CD4-positive, alpha-beta T cell treated with Interleukin-17A for 4 hours (primary cell): Measurements from ENCODE around the gene FAM174B.

Source experiments
- DNase-seq: peaks from one replicate; pipeline ENCODE4 v3.0.0-alpha.2; 2020; ENCODE audit warnings: mixed read lengths

The FAM174B gene

DNA sequence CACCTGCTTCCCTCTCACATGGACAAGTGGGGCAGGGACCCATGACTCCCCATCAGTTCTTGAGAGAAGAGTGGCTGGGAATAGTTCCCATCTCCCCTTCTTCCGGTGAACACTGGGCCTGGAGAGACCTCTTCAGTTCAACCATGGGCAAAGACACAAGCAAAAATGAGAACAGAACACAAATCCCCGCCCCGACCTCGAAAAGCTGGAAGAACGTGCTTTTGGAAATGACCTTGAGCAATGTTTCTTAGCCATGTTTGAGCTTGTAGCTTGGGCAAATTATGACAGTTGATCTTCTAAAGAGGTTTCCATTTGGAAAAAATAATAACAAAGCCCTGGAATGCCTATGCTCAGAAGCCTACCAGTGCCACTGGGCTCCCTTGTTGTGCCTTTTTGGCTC is 59.0 kb downstream of the FAM174B start:
- no peak for DNase-seq

DNA sequence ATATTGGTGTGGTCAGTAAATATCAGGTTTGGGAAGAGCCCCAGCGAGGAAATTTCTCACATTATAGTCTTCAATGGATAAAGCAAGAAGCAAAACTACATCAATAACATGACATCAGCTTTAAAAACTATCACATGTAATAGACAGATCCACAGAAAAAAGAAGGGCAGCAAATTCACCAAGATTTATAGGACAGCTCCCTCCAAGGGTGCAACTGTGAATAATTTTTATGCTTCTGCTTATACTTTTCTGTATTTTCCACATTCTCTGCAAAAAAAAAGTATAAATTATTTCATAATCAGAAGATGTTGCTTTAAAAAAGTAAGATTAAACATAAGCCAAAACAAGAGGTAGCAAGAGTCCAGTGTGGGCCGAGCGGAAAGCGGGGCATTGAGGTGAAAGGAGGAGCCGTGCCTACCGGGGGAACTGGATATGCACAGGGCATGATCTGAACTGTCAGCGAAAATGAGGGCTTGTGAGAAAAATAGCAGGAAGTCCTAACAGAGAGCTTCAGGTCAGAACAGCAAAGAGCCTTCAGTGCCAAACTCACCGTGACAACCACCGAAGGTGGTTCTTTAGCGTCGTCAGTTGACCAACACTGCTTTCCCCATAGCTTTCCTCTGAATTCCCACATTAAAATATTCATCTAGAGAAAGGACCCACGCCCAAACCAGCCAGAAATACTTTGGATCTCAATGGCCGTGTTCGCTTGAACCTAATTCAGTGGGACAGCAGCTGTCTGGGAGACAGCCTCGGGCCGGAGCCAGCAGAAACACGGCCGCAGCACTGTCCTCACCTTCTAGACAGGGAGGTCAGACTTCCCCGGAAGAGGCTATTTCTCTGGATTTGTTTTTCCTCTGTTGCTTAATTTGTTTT is 59.8 kb downstream of the FAM174B start:
- DNase-seq = no peak

DNA sequence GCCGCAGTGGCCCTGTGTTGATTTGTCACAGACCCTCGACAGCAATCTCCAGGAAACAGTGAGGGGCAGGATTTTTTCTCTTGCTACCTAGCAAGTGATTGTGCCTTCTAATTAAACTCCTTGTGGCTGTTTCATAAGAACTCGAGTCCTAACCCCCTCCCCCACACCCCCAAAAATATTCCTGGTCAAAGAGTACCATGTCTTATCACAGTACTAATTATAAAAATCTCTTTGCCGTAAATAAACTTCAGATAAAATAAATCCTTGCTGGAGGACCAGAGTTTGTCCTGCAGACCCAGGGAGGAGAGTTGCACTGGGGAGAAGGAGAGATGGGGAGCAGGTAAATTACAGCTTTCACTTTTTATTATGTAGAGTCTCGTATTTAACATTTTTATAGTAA is 64.3 kb downstream of the FAM174B start:
- DNase-seq = no peak

DNA sequence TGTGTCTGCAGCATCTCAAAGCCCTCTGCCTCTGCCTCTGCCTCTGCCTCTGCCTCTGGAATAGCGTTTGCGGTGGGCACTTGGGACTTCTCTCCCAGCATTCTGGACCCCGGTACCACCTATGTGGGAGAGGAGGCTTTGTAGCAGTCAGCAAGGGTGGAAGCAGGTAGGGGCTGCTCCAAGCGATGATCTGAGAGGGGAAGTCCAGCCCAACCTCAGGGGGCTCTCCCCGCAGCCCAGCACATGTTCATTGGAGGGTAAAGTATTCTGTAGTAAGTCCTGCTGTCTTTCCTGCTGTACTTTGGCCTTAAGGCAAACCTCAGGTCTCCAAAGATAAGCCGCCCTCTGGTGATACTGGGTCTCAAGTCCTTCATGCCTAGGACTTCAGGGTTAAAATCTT is 68.6 kb downstream of the FAM174B start:
- DNase-seq = no peak

DNA sequence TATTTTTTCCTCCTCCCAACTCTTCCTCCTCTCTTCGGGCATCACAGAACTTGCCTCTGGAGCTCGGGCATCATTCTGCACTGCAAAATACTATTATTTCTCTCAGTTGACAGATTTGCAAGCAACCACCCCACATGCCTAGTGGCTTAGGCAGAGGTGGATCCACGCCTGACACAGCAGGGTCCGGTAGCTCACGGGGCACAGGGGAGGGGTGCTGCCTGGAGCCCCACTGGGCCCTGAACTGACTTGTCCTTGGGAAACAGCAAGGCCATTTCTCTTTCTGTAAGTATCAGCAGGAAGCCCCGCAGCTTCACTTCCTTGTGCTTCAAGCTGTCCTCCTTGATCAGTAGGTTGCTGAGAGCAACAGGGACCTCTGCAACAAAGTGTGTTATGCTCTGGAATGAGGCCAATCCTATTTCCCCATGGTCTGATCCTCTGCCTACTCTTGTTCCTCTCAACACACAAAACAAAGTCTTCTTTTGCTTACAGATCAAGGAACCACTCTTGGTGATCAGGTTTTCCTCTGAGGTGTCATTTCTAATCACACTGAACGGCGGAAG is 69.1 kb downstream of the FAM174B start:
- DNase-seq = no peak

DNA sequence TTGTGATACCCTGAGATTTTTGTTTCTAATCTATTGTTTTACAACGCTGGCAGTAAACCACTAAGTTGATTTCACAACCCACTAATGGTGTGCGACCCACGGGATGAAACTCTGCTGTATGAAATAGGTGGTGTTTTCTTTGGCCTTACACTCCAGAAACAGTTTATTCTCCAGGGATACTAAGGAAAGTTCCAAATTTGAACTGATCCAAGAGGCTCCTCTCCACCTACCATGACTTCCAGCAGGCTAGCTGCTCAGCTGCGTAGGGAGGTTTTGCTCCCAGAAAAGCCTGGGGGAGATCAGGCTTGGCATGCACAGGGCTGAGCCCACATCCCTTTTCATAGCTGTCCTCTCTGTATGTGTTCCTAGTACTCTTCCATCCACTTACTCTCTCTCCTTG is 71.5 kb downstream of the FAM174B start:
- no peak for DNase-seq

DNA sequence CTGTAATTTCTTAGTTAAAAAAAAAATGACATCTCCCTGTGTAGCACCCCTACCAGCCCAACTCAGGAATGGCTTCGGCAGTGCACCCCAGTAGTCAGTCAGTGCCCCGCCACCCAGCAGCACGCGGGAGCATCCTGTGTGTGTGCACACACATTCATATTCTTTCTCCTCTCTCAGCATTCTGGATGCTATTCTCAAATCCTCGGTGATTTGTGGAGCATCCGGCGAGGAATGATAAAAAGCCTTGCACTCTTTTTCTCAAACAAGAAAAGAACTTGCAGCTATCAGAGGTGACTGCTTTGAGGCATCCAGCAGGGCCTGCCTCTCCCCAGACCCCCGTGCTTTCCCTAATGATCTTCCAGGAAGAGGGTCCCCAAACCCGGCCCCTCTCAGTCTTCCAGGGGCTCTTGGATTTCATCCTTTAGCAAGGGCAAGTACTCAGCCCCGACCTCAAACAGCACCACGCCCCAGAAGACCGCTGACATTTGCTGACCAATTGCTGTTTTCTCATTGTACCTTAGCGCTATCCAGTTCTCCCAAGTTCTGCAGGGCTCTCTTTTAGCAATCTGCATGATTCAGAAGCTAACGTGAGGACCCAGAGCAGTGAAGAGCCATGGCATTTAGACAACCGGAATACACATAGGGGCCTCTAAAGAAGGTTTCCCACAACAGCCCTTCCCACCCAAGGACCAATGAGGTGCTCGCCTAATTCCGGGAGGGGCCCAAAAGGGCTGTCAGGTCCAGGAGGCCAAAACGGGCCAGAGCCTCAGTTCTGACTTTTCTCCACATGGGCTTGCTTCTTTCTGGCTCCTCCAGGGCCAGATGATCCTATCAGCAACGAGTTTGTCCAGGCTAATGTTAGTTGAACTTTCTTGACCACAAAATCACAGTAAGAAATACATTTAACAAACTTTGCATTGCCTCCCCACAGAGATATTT is 72.2 kb downstream of the FAM174B start:
- DNase-seq = no peak

DNA sequence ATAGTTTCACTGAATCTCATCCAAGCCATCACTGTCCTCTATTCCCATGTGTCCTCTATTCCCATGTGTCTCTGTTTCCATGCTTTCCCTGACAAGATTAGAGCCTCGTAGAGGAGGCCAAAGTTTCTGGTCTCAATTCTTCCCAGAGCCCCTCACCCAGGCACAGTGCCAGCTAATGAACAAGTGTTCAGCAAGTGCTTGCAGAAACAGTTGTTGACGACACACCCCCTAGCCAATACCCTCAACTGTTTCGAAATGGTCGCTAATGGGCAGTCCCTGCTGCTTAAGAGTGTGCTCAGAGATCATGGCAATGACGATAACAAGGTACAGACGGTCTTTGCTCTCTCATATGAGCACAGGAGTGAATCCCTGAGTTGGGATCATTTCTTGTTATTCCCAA is 73.4 kb downstream of the FAM174B start:
- DNase-seq = no peak

DNA sequence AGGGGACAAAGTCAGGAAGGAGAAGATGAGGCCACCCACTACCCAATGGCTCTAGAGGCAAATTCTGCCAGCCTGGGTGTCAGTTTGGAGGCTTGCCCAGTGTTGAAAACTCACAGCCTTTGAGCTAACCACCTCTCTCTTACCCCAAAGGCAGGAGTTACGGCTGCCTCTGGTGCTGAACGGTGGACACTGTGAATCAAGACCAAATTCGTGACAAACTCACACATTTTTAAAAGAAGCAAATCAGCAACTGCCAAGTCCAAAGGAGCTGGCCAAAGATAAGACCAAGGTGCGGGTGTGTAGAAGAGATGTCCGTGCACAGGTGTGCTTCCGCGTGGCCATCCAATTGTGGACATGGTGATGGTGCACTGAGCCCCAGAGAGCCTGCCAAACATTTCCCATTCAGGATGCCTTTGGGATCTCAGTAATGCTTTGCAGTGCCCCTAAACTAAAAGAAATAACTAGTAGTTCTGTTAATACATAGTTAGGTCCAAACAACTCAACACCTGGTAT is 74.6 kb downstream of the FAM174B start:
- DNase-seq = no peak

DNA sequence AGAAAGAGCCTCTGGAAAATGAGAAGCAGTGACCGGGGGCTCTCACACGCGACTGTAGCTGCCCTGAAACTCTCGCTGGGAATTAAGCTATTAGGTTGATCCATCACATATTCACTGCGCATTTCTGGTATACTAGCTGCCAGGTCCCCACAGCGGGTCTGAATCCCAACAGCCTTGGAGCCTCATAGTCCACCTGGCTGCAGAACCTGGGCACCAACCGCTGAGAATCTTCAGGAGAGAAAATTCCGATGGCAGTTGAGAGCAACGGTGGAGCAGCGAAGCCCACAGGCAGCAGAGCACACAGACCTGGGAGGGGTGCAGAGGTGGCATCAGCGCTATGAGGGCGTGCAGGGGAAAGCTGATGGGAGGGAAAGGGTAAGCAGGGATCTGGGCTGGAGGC is 75.1 kb downstream of the FAM174B start:
- no peak for DNase-seq

DNA sequence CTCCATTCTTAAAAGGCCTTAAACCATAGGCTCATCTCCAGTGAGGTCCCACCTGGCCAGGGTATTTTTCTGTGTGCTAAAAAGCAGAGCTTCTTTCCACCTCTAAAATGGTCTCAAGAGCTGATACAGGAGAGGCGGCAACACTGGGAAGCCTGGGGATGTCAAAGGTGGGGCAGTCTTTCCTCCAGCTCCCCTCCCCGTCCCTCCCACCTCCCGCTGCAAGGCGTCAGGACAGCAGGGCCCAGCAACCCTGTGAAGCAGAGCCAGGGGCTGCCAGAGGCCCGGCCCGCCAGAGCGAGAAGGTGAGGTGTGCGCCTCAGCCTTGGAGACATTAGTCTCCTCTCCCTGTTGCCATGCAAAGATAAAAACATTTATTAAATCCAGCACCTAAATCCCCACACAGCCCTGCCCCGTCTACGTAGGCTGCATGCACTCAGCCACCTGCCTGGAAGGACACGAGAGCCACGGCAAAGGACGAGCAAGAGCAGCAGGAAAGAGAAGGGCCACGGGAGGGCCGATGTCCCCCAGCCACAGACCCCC is 75.6 kb downstream of the FAM174B start:
- no peak for DNase-seq

DNA sequence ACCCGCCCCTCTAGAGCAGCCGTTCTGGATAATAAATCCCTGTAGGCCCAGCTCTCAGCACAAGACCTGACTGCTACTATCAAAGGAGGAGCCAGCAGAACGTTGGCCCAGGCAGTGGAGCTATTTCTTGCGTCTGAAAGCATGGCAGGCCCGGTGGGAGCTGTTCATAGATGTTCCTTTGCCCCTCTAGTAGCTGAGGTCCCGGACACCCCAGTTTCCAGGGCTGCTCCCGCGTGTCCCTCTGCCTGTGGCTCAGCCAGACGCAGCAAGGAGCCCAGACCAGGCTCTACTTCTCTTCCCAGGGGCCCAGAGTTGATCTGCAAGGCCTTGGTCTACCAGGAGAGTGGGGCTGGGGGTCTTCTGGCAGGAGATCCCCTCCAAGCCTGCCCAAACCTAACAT is 76.1 kb downstream of the FAM174B start:
- no peak for DNase-seq

DNA sequence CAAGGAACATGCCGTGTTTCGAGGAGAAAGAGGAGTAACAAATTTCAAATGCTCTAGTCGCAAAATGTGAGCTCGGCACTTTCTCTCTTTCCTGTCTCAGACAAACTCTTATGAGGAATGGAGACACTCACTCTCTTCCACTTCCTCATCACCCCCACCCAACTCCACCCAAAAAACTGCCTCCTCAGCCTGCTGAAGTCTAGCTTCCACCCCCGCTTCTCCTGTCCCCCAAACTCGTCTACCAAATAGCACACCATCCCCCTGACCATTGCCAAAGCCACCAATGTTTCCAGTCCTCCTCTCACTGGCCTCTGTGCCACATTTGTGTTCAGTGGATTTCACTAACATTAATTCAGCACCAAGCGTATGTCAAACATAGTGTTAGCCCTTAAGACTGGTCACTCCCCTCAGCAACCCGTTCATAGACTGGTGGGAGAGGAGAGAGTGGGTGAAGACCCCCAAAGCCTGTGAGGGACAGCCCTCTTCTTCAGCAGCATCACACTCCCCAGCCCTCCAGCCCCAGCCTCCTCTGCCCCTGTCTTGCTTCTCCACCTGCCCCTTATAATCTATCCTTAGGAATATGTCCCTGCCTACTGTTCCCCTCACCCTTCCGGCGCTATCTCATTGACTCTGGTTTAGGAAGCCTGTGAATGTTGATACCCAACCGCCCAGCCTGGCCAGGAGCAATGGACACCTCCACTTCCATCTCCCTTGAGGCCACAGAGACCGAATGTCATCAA is 77.3 kb downstream of the FAM174B start:
- no peak for DNase-seq

DNA sequence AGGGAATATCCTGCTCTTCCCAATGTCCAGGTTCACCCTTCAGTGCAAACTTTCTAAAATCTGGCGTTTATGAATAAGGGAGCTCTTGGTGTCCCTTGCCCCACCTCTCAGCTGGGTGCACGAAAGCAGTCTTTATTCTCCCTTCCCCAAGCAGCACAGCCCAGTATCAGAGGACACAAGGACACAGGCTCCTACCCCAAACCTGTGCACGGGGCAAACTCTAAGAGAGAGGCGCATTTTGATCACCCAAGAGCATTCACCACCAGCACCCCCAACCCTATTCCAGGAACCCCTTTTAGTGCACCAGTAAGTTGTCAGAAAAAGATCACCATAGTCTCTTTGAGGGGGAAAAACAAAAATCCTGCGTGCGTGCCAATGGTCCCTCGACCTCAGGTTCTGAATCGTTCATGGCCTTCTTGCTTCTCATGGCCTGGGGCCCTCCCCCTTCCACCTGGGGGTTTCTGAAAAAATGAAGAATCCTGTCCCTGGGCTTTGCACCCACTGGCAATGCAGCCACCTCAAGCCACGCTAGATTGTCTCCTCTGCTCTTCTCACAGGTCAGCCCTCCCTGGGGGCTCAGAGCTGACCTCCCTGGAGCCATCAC is 78.9 kb downstream of the FAM174B start:
- DNase-seq = no peak

DNA sequence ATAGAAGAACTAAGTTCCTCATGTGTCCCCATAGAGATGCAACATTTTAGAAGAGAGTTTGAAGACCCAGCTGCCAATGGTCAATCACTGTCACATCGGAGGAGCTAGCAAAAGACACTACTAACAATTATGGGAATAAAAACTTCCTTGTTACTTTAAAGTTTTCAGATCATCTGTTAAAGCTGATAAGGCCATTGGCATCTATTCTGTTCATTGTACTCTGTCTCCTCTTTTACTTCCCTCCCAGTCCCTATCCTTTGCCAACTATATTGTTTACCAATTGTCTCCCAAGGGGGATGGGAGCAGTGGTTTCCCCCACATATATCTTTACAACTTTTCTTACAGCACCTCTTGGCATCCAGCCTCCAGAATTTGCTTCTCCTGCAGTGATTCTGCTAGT is 81.0 kb downstream of the FAM174B start:
- DNase-seq = no peak

DNA sequence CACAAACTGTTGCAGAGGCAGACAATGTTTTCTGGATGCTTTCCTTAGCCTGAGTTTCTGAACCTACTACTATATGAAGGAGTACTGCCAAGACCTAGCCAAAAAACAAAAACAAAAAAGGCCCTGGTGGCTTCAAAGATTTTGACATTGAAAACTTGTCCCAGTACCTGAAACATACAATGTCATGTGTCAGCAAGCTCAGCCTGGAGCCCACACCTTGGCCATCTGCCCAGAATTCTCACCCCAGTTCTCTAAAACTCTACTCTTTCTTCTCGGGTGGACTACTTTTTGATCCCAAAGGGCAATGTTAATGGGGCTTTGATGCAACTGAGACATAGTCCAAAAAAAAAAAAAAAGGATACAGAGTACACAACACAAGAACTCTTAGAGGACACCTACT is 81.4 kb downstream of the FAM174B start:
- DNase-seq = no peak

DNA sequence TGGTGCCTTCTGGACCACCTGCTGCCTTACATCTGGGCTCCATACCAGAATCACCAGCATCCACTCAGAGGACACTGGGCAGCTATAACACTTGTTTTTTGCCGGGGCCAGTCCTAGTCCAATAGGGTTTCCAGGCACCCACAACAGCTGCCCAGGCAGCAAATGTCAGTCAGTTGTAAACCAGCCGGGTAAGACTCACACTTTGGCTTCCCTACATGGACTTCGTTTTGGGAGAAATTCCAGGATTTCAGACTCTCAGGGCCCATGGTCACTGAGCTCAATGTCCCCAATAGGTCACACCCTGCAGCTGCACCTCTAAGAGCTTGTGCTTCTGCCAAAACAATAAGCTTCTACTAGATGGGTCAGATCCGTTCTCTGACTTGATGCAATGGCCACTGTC is 83.8 kb downstream of the FAM174B start:
- DNase-seq = no peak

DNA sequence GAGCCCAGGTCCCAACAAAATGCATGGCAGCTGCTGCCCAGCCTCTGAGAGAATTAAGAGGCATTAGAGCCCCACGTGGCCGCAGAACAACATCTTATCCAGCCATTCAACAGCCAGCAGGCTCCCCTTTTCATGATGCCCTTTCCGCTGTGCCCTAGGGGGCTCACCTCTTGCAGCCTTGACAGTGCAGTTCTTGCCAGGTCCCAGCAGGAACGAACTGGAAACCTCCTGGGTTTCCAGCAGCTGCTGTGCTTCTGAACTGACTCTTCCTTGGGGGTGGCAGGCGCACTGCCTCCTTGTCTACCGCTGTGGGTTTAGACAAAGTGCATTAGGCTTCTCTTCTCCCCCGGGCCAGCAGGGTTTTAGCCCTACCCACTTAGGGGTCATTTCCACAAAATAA is 85.2 kb downstream of the FAM174B start:
- no peak for DNase-seq

DNA sequence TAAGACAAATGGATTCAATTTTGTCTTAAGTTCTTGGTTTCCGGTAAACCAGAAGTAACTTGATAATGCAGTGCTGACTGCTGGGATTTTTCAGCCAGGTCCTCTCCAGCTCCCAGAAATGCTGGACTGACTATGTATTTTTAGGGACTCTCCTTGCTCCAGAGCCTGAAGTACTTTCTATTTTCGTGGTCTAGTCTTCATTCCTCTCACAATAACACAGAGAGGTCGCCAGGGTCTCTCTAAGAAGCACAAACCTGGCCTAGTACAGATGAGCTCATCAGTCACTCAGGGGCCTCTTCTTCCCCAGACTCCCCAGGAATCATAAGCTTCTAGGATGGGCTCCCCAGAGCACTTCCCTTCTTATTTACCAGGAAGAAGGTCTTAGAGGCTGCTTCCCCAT is 85.8 kb downstream of the FAM174B start:
- DNase-seq = no peak
